GM06990 (cell line): ENCODE measurements around the gene ABHD10.

Experiments used
- DNase-seq: peaks from one replicate; pipeline ENCODE4 v3.0.0-alpha.2; 2011; ENCODE audit not compliant: insufficient read length; ENCODE audit errors: extremely low read depth
- H3K27me3 ChIP-seq: replicated peaks from 2 replicates; pipeline ENCODE4 v1.6.0; 2011; ENCODE audit warnings: low read length; ENCODE audit not compliant: control insufficient read depth, insufficient read depth
- H3K36me3 ChIP-seq: 2 replicates; pipeline ENCODE4 v1.5.1; 2011; ENCODE audit warnings: low read length; ENCODE audit not compliant: control insufficient read depth, insufficient read depth
- H3K4me3 ChIP-seq: replicated peaks from 2 replicates; pipeline ENCODE4 v1.5.1; 2011; ENCODE audit warnings: low read depth, mild to moderate bottlenecking, control low read depth, low read length
- TF ChIP-seq, protein P1 (sequence below): IDR thresholded peaks from 2 replicates; pipeline ENCODE4 v1.5.1; 2011; ENCODE audit warnings: low read length, control low read depth, mild to moderate bottlenecking, inconsistent platforms; ENCODE audit not compliant: insufficient read depth, poor library complexity, severe bottlenecking

Gene ABHD10

DNA sequence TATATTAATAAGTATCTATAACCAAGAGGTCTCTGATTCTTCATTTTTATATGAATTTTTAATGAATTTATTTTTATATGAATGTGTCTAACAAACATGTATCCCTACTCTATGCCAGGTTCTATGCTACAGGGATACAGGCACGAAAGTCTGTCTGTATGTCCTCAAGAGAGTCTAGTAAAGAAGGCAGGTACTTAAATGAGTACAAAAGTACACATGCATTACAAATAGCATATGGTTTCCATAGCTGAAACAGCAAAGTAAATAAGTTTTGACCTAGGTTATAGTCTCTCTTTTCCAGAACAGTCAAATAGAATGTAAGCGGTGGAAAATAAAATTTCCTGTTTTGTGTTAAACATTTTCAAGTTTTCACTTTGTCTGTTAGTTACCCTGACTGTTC, 13.3 kb upstream of the ABHD10 start:
- no peaks in the 10 kb centered on the region for H3K27me3 ChIP-seq
- no peak overlapping the region for H3K4me3 ChIP-seq
- no peak for DNase-seq
- TF ChIP-seq, protein P1, sequence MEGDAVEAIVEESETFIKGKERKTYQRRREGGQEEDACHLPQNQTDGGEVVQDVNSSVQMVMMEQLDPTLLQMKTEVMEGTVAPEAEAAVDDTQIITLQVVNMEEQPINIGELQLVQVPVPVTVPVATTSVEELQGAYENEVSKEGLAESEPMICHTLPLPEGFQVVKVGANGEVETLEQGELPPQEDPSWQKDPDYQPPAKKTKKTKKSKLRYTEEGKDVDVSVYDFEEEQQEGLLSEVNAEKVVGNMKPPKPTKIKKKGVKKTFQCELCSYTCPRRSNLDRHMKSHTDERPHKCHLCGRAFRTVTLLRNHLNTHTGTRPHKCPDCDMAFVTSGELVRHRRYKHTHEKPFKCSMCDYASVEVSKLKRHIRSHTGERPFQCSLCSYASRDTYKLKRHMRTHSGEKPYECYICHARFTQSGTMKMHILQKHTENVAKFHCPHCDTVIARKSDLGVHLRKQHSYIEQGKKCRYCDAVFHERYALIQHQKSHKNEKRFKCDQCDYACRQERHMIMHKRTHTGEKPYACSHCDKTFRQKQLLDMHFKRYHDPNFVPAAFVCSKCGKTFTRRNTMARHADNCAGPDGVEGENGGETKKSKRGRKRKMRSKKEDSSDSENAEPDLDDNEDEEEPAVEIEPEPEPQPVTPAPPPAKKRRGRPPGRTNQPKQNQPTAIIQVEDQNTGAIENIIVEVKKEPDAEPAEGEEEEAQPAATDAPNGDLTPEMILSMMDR: no peak
- H3K36me3 ChIP-seq: no peaks in the 10 kb centered on the region

DNA sequence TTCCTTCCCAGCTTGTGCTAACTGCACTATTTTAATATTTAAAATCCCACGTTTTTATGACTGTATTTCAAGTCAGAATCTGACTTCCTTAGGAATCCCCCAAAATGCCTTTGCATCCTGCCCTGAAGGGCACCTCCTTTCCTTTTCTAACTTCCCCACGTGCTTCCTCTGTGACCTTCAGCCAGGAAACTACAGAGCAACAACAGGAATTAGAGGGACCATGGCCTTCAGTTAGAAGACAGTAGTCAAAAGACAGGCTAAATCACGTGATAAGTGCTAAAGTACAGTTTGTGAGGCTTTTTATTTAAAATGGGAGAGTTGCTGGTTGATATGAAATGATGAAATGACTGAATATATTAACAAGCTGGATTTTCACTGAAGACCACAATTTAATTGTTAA, 11.8 kb upstream of the ABHD10 start:
- H3K36me3 ChIP-seq: no peaks in the 10 kb centered on the region
- H3K4me3 ChIP-seq: no peak overlapping the region
- no peak for DNase-seq
- H3K27me3 ChIP-seq: no peaks in the 10 kb centered on the region
- TF ChIP-seq, protein P1: no peak

DNA sequence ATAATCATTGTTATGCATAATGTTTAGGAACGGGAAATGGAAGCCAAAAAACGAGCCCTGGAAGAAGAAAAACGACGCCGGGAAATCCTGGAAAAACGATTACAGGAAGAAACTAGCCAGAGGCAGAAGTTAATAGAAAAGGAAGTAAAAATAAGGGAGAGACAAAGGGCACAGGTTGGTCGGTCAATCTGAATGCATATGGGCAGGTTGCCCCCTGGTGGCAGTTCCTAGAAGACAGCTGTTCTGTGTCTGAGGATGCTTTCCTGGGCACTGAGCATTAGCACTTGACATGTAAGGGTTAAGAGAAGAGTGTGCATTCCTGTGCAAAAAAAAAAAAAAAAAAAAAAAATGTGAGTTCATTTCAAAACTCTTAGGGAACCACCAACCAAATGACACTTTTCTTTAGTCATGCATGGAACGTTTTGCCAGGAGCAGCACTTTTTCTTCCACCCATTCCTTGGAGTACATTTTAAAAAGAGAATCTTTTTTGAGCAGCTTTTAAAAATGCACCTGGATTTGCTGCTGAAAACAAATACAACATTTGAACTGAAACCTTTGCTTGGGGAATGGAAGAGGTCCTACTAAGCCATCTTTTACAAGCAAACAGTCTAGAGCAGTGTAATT, 11.1 kb upstream of the ABHD10 start:
- Histone ChIP-seq H3K36me3 (no peaks in the 10 kb centered on the region), H3K27me3 (no peaks in the 10 kb centered on the region), H3K4me3 (no peak overlapping the region)
- DNase-seq: peak; percentile 31
- TF ChIP-seq, protein P1: peak; percentile 84

DNA sequence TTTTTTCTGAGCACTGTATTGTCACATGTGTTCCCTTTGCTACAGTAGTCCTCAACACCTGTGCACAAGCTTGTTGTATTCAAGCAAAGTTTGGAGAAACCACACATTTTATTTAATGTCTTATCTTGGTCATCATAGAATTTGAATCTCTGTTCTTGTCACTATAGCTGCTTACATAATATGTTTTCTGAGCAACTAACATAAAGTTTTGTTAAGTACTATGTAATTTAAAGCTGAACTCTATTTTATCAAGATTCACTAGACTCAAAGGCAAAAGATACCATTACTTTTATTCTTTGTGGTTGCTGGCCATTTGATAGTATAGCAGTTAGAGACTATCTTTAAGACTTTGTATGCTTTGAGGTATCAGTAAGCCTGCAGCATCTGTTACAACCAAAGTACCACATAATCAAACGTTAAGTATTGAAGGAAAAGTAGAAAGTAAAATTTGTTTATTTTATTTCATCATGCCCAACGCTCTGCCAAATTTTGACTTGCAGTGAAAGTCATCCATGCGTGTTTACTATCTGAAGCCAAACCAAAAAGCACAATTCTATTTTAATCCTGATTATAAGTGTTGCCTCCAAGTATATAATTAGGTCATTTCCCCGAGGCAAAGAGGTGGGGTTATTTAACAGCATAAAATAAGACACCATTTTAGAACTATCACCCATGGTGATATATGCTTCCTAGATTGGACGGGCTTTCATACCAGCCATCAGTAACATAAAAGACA, 10.3 kb upstream of the ABHD10 start:
- Histone ChIP-seq H3K27me3 (no peaks in the 10 kb centered on the region), H3K4me3 (no peak overlapping the region), H3K36me3 (no peaks in the 10 kb centered on the region)
- TF ChIP-seq, protein P1: no peak
- DNase-seq: no peak

DNA sequence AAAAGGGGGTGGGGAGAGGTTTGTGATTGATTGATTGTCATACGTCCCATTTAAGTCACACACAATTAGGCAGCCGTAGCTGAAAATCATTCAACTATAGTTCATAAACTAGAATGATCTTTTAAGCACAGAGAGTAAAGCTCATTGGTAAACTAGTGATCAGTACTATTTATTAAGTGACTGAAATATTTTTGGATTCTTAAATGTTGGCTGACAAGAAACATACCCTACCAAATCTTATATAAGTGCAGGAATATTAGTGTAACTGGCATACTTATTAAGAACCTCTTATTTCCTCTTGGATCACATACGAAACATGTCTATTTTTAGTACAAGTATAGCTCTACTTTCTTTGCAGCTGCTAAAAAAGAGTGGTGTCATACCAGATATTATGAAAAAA, 8.4 kb upstream of the ABHD10 start:
- no peak overlapping the region for H3K4me3 ChIP-seq
- no peaks in the 10 kb centered on the region for H3K27me3 ChIP-seq
- no peaks in the 10 kb centered on the region for H3K36me3 ChIP-seq
- DNase-seq: no peak
- TF ChIP-seq, protein P1: no peak
